Adipose tissue (tissue), 3 donors: ENCODE data around the gene ATP5F1D. TPM values are rescaled to one million over a fixed set of nuclear protein-coding genes. Genes with fewer than 3 reads are reported as not detected.

Source experiments
- H3K27ac ChIP-seq: one replicate; pipeline ENCODE4 v1.5.1; 2013; ENCODE audit warnings: low read depth, low read length
- WGBS, 3 donors: extraction: QIAGEN DNeasy Blood & Tissue Kit; methylation state at CpG; one replicate each; pipeline ENCODE4 v1.1.7; 2013; 5-methylcytosine and 5-hydroxymethylcytosine counted together
- polyA plus RNA-seq, 3 donors: library from polyadenylated mRNA; stranded (reverse); fragments of 200-250 nt; gene quantifications; one replicate each; pipeline ENCODE4 v1.2.3, GENCODE V29; 2013
- donor health status: healthy with polysubstance abuse.
- donor health status: Bipolar disorder and iron deficiency.
- donor health status: healthy.

ATP5F1D gene
- polyA plus RNA-seq, 3 donors: 217 to 303 (median 219) TPM

- WGBS, 3 donors: 84 to 91% (median 89%) methylated on average over 52 to 61 of the region's 61 CpGs
- H3K27ac ChIP-seq: no peak overlapping the region
Observed at GRCh38 chr19:1229924-1230782, 11.4 kb upstream of the ATP5F1D start.

- WGBS, 3 donors: 77 to 82% (median 80%) methylated on average over 23 to 38 of the region's 38 CpGs
- no peak overlapping the region for H3K27ac ChIP-seq
Observed at GRCh38 chr19:1230783-1231489, 10.6 kb upstream of the ATP5F1D start.

GRCh38 chr19:1231729-1232637 is 9.6 kb upstream of the ATP5F1D start:
- WGBS, 3 donors: 72 to 84% (median 79%) methylated on average over 15 of the region's 15 CpGs
- H3K27ac ChIP-seq: no peak overlapping the region

GRCh38 chr19:1232652-1233072 is 8.9 kb upstream of the ATP5F1D start:
- no peak overlapping the region for H3K27ac ChIP-seq
- whole genome bisulfite sequencing, 3 donors: 7 to 27% (median 15%) methylated on average over 15 of the region's 15 CpGs

- no peak overlapping the region for H3K27ac ChIP-seq
- WGBS, 3 donors: 39 to 85% (median 84%) methylated on average over 24 of the region's 24 CpGs
Observed at GRCh38 chr19:1233115-1233667, 8.4 kb upstream of the ATP5F1D start.

- 81 to 93% (median 92%) methylated on average over 36 to 45 of the region's 45 CpGs for WGBS, 3 donors
- H3K27ac ChIP-seq: no peak overlapping the region
Observed at GRCh38 chr19:1234051-1234954, 7.2 kb upstream of the ATP5F1D start.

- no peak overlapping the region for H3K27ac ChIP-seq
- WGBS, 3 donors: 89 to 95% (median 93%) methylated on average over 38 to 43 of the region's 43 CpGs
Observed at GRCh38 chr19:1234955-1235380, 6.6 kb upstream of the ATP5F1D start.

- WGBS, 3 donors: 84 to 89% (median 84%) methylated on average over 35 to 39 of the region's 39 CpGs
- H3K27ac ChIP-seq: no peak overlapping the region
Observed at GRCh38 chr19:1235625-1236538, 5.7 kb upstream of the ATP5F1D start.

- H3K27ac ChIP-seq: no peak overlapping the region
- 19 to 59% (median 24%) methylated on average over 9 to 36 of the region's 42 CpGs for WGBS, 3 donors
Observed at GRCh38 chr19:1236576-1236975, 5.0 kb upstream of the ATP5F1D start.

- no peak overlapping the region for H3K27ac ChIP-seq
Observed at GRCh38 chr19:1237027-1237659, 4.4 kb upstream of the ATP5F1D start.

GRCh38 chr19:1237754-1238368 is 3.7 kb upstream of the ATP5F1D start, which contains the start of gene CBARP:
Gene CBARP (minus strand): TSS chr19:1238005. CDS start chr19:1236100, 1,905 bp downstream.
- H3K27ac ChIP-seq: no peak within 1 kb of the TSS
- WGBS, 3 donors: 1 to 3% (median 1%) methylated on average over 28 to 85 of the region's 87 CpGs

More at GRCh38 chr19:1237027-1237659, 4.4 kb upstream of the ATP5F1D start:
- 1 to 3% (median 1%) methylated on average over 29 to 59 of the region's 60 CpGs for WGBS, 3 donors

GRCh38 chr19:1238369-1239303 is 2.9 kb upstream of the ATP5F1D start:
- 59 to 71% (median 63%) methylated on average over 30 to 34 of the region's 34 CpGs for WGBS, 3 donors
- H3K27ac ChIP-seq: no peak overlapping the region

- WGBS, 3 donors: 78 to 85% (median 80%) methylated on average over 11 of the region's 11 CpGs
- no peak overlapping the region for H3K27ac ChIP-seq
Observed at GRCh38 chr19:1239420-1239795, 2.1 kb upstream of the ATP5F1D start.
